HepG2 (cell line): ENCODE data around the gene MNX1. TPM values are rescaled to one million over a fixed set of nuclear protein-coding genes. Genes with fewer than 3 reads are reported as not detected.

ENCODE experiments used
- ATAC-seq: fragments of 200-7000 bp; cut with Tn5 transposase; 3 replicates; pipeline ENCODE4 v1.9.1; 2020; ENCODE audit warnings: mild to moderate bottlenecking, moderate library complexity
- BruUV-seq: library from RNA; stranded (reverse); fragments of 400-500 nt; replicated peaks from 2 replicates; lab custom pipeline; 2021; lab: Mats Ljungman, UMichigan
- CTCF ChIA-PET: fragments of 300-600 bp; formaldehyde crosslinking; extraction: SDS; loops from one replicate; lab custom pipeline; 2021; ENCODE audit warnings: low total read pairs, inconsistent platforms, low intra/inter-chr PET ratio; lab: Yijun Ruan, JAX
- POLR2A ChIA-PET: fragments of 350-600 bp; sonication (Branson Sonifier 250); formaldehyde crosslinking; loops from one replicate; lab custom pipeline; 2020; ENCODE audit warnings: antibody characterized with exemption, inconsistent platforms; lab: Yijun Ruan, JAX
- DNase-seq: peaks from one replicate; pipeline ENCODE4 v3.0.0-alpha.2; 2015; ENCODE audit warnings: low spot score
- FAIRE-seq: peaks from 3 replicates; lab custom pipeline; 2011; peaks lifted over from hg19 to GRCh38; lab: Jason Lieb, UNC
- H2AFZ ChIP-seq: one replicate; pipeline ENCODE4 v1.6.1; 2011; ENCODE audit warnings: low read length, inconsistent platforms
- H3K27ac ChIP-seq: fragments of 300-600 bp; 3 replicates; pipeline ENCODE4 v1.8.0; 2011; ENCODE audit warnings: mixed run types, mild to moderate bottlenecking, mixed read lengths, low read length, inconsistent platforms; ENCODE audit not compliant: insufficient read depth; ENCODE audit errors: extremely low read length
- H3K27me3 ChIP-seq, 2 experiments: fragments of 200-600 bp in 1 of 2; 2 replicates in 1 of 2; 3 replicates in 1 of 2; pipeline versions ENCODE4 v1.6.0 to v1.8.0; 2011; ENCODE audit warnings: low read length in 2 of 2, mild to moderate bottlenecking in 2 of 2, moderate library complexity in 2 of 2, inconsistent platforms in 1 of 2; ENCODE audit not compliant: insufficient read depth in 2 of 2, control insufficient read depth in 1 of 2
- H3K36me3 ChIP-seq, 2 experiments: fragments of 200-600 bp in 1 of 2; replicated peaks in 1 of 2; 2 replicates in 1 of 2; 3 replicates in 1 of 2; pipeline versions ENCODE4 v1.5.1 to v1.8.0; 2011; ENCODE audit warnings: low read length in 2 of 2, inconsistent platforms in 1 of 2; ENCODE audit not compliant: insufficient read depth in 2 of 2, control insufficient read depth in 1 of 2
- H3K4me1 ChIP-seq: 2 replicates; pipeline ENCODE4 v1.5.1; 2012; ENCODE audit warnings: low read length, inconsistent platforms; ENCODE audit not compliant: insufficient read depth
- H3K4me2 ChIP-seq: 2 replicates; pipeline ENCODE4 v1.6.0; 2011; ENCODE audit warnings: low read depth, low read length, inconsistent platforms
- H3K4me3 ChIP-seq, 3 experiments: fragments of 200-600 bp in 1 of 3; sonication (generic), shearing (Covaris generic) in 1 of 3; replicated peaks in 1 of 3; 2 replicates each; pipeline ENCODE4 v1.5.1; 2011 to 2016; ENCODE audit warnings: low read length in 3 of 3, inconsistent platforms in 2 of 3, low read depth in 2 of 3, mild to moderate bottlenecking in 2 of 3, control low read depth in 1 of 3, mixed read lengths in 1 of 3; ENCODE audit not compliant: insufficient read depth in 1 of 3
- H3K79me2 ChIP-seq: one replicate; pipeline ENCODE4 v1.6.1; 2011; ENCODE audit warnings: low read length, inconsistent platforms; ENCODE audit not compliant: insufficient read depth
- H3K9ac ChIP-seq: 2 replicates; pipeline ENCODE4 v1.6.0; 2011; ENCODE audit warnings: mild to moderate bottlenecking, low read depth, low read length, inconsistent platforms; ENCODE audit not compliant: insufficient read depth
- H3K9me3 ChIP-seq: 2 replicates; pipeline ENCODE4 v1.5.1; 2012; ENCODE audit warnings: mild to moderate bottlenecking, low read length
- H4K20me1 ChIP-seq: 2 replicates; pipeline ENCODE4 v1.6.0; 2011; ENCODE audit warnings: inconsistent platforms, mild to moderate bottlenecking, low read length, moderate library complexity; ENCODE audit not compliant: insufficient read depth
- DPF2 ChIP-seq: sonication (generic); formaldehyde crosslinking; IDR thresholded peaks from 2 replicates; pipeline ENCODE4 v1.4.0; 2020; ENCODE audit warnings: mild to moderate bottlenecking, low read depth, missing genetic modification reagents, borderline replicate concordance
- HMGA1 ChIP-seq: sonication (generic); formaldehyde crosslinking; conservative IDR thresholded peaks from 2 replicates; pipeline ENCODE4 v1.4.0; 2020; ENCODE audit warnings: missing genetic modification reagents
- JARID2 ChIP-seq: sonication (generic); formaldehyde crosslinking; IDR thresholded peaks from 2 replicates; pipeline ENCODE4 v1.8.1; 2023; ENCODE audit warnings: missing genetic modification reagents, inconsistent platforms; ENCODE audit not compliant: insufficient replicate concordance
- KDM6A ChIP-seq: IDR thresholded peaks from 2 replicates; pipeline ENCODE4 v1.6.1; 2016; ENCODE audit warnings: low read depth
- MIER2 ChIP-seq: IDR thresholded peaks from 2 replicates; pipeline ENCODE4 v1.6.1; 2016; ENCODE audit warnings: missing biosample characterization, missing genetic modification reagents
- NFE2L1 ChIP-seq: sonication (generic); formaldehyde crosslinking; IDR thresholded peaks from 2 replicates; pipeline ENCODE4 v1.4.0; 2020; ENCODE audit warnings: missing genetic modification reagents, mild to moderate bottlenecking, borderline replicate concordance
- SNAPC2 ChIP-seq: sonication (generic); formaldehyde crosslinking; IDR thresholded peaks from 2 replicates; pipeline ENCODE4 v1.8.1; 2022; ENCODE audit warnings: mild to moderate bottlenecking, missing genetic modification reagents
- SRF ChIP-seq: IDR thresholded peaks from 2 replicates; pipeline ENCODE4 v1.6.1; 2011; ENCODE audit warnings: mild to moderate bottlenecking, low read depth, low read length, moderate library complexity
- ZKSCAN8 ChIP-seq: IDR thresholded peaks from 2 replicates; pipeline ENCODE4 v1.6.1; 2016; ENCODE audit warnings: borderline replicate concordance, missing genetic modification reagents, missing compliant biosample characterization
- ZNF124 ChIP-seq: sonication (generic); formaldehyde crosslinking; IDR thresholded peaks from 2 replicates; pipeline ENCODE4 v1.4.0; 2020; ENCODE audit warnings: missing genetic modification reagents
- ZNF460 ChIP-seq: sonication (generic); formaldehyde crosslinking; IDR thresholded peaks from 2 replicates; pipeline ENCODE4 v1.5.1; 2020; ENCODE audit warnings: missing genetic modification reagents, mild to moderate bottlenecking, borderline replicate concordance
- ZNF674 ChIP-seq: sonication (generic); formaldehyde crosslinking; IDR thresholded peaks from 2 replicates; pipeline ENCODE4 v1.5.0; 2020; ENCODE audit warnings: low read depth, mild to moderate bottlenecking, missing genetic modification reagents
- ZNF747 ChIP-seq: sonication (generic); formaldehyde crosslinking; IDR thresholded peaks from 2 replicates; pipeline ENCODE4 v1.8.1; 2023; ENCODE audit warnings: missing genetic modification reagents, mild to moderate bottlenecking, borderline replicate concordance
- WGBS: methylation state at CpG from one replicate; pipeline ENCODE4 v1.1.6; 2017; ENCODE audit warnings: low lambda C conversion rate; 5-methylcytosine and 5-hydroxymethylcytosine counted together
- in situ Hi-C: cut with HindIII; loops from 2 replicates; pipeline ENCODE4 v1.10.0; 2017; ENCODE audit warnings: low pct_unique_long_range_greater_than_20kb; ENCODE audit not compliant: extremely low pct_ligation_motif_present
- intact Hi-C: fragments of 100-400 bp; cut with micrococcal nuclease; formaldehyde crosslinking; loops from one replicate; pipeline ENCODE4 v1.10.0; 2022; ENCODE audit not compliant: unreplicated experiment
- polyA plus RNA-seq, 8 experiments: library from polyadenylated mRNA; depleted of rRNA in 3 of 8; stranded (reverse) in 7 of 8; unstranded in 1 of 8; fragments of >200 nt; fragmentation: Illumina TruSeq in 4 of 8; extraction: Trizol in 4 of 8; gene quantifications; 2 replicates each; pipeline versions ENCODE4 v1.2.1 to v1.2.3, GENCODE V29; 2011 to 2016; ENCODE audit warnings: low read depth in 4 of 8, missing spikeins in 1 of 8, mixed read lengths in 1 of 8; ENCODE audit not compliant: insufficient read depth in 1 of 8
- total RNA-seq, 5 experiments: library from RNA; depleted of rRNA; stranded (reverse); fragments of >200 nt; fragmentation: Illumina TruSeq; extraction: Trizol; gene quantifications; 2 replicates each; pipeline ENCODE4 v1.2.3, GENCODE V29; 2016; ENCODE audit warnings: low read depth in 1 of 5
- TF ChIP-seq, protein P1 (sequence below): IDR thresholded peaks from 2 replicates; pipeline ENCODE4 v1.6.1; 2016; ENCODE audit warnings: low read depth
- TF ChIP-seq, protein P2 (sequence below): sonication (generic); formaldehyde crosslinking; IDR thresholded peaks from 2 replicates; pipeline ENCODE4 v1.4.0; 2020; ENCODE audit warnings: mild to moderate bottlenecking, missing genetic modification reagents
- TF ChIP-seq, protein P3 (sequence below): sonication (generic); formaldehyde crosslinking; IDR thresholded peaks from 2 replicates; pipeline ENCODE4 v1.4.0; 2020; ENCODE audit warnings: missing genetic modification reagents

The MNX1 gene
- total and polyA plus RNA-seq, 2 of the 13 experiments (the other 11 are each of a cell fraction or from before 2014, with no cell fraction given), result 0.94 to 6.1 TPM

DNA sequence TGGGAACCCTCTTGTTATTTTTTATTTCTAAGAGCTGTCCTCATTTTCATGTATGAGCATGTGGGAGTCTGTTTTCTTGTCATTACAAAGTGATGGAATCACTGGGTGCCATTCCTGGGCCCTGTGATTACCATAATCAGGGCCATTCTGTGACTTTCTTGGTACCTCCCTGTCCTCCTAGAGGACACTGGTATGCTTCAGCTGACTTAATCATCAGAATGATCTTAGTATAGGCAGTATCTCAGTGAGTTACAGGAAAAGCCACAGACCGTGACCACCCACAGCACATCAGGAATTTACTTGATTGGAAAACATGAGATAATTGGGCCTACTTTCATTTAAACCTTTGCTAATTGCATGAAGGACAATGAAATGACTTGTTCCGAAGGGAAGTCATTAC lies 53.7 kb downstream of the MNX1 start (continued):
- TF ChIP-seq, protein P1, sequence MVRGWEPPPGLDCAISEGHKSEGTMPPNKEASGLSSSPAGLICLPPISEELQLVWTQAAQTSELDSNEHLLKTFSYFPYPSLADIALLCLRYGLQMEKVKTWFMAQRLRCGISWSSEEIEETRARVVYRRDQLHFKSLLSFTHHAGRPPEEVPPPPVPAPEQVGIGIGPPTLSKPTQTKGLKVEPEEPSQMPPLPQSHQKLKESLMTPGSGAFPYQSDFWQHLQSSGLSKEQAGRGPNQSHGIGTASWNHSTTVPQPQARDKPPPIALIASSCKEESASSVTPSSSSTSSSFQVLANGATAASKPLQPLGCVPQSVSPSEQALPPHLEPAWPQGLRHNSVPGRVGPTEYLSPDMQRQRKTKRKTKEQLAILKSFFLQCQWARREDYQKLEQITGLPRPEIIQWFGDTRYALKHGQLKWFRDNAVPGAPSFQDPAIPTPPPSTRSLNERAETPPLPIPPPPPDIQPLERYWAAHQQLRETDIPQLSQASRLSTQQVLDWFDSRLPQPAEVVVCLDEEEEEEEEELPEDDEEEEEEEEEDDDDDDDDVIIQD, result no peak
- no peak for TF ChIP-seq MIER2 (CRISPR knock-in tag)
- TF ChIP-seq, all 625 proteins: peak for 0

DNA sequence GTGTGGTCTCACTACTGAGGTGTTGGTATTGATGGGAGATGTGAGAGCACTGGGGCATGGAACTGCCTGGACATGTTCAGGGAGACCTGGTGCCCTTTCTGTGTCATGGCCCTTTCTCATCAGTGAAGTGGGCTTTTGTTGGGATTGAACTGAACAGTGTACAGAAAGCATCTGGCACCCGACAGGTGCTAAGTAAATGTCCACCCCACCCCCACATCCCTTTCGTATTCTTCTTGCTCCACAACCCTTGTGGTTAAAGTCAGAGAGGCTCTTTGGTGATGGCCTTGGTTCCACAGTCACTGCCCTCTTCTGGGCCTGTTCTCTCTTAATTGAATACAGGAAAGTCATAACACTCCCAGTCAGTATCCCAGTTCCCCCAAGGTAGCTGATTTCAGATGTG lies 55.5 kb downstream of the MNX1 start:
- FAIRE-seq, result no peak
- POLR2A ChIA-PET, result no interaction called here
- intact Hi-C loops, result loop anchor here (5.0 kb wide), 1 partner anchor 52 kb away; no protein-coding TSS in a partner anchor

More for the DNA sequence above, 55.5 kb downstream of the MNX1 start:
- Histone ChIP-seq H3K27me3 (no peaks in the 10 kb centered on the region), H2AFZ (no peak overlapping the region), H3K9ac (no peak overlapping the region), H3K4me3 (no peak overlapping the region), H3K79me2 (peaks cover 39% of the 10 kb centered on the region), H3K36me3 (peaks cover 32 to 68% of the 10 kb centered on the region in 2 experiments), H3K4me1 (peaks cover 20% of the 10 kb centered on the region), H3K4me2 (no peak overlapping the region), H3K9me3 (no peaks in the 10 kb centered on the region), H4K20me1 (peaks cover 6% of the 10 kb centered on the region), H3K27ac (no peak overlapping the region)
- no peak for TF ChIP-seq ZKSCAN8 (CRISPR knock-in tag)
- no peak for TF ChIP-seq JARID2 (CRISPR knock-in tag)
- TF ChIP-seq SNAPC2 (CRISPR knock-in tag), result no peak
- no peak for TF ChIP-seq KDM6A (CRISPR knock-in tag)
- TF ChIP-seq NFE2L1 (CRISPR knock-in tag), result no peak
- TF ChIP-seq ZNF674 (CRISPR knock-in tag), result no peak
- no peak for TF ChIP-seq DPF2 (CRISPR knock-in tag)
- no peak for TF ChIP-seq ZNF124 (CRISPR knock-in tag)
- TF ChIP-seq ZNF747 (CRISPR knock-in tag), result no peak
- no peak for TF ChIP-seq ZNF460 (CRISPR knock-in tag)
- TF ChIP-seq, protein P2, sequence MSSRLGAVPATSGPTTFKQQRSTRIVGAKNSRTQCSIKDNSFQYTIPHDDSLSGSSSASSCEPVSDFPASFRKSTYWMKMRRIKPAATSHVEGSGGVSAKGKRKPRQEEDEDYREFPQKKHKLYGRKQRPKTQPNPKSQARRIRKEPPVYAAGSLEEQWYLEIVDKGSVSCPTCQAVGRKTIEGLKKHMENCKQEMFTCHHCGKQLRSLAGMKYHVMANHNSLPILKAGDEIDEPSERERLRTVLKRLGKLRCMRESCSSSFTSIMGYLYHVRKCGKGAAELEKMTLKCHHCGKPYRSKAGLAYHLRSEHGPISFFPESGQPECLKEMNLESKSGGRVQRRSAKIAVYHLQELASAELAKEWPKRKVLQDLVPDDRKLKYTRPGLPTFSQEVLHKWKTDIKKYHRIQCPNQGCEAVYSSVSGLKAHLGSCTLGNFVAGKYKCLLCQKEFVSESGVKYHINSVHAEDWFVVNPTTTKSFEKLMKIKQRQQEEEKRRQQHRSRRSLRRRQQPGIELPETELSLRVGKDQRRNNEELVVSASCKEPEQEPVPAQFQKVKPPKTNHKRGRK (CRISPR knock-in tag), result no peak
- no peak for TF ChIP-seq HMGA1
- TF ChIP-seq, protein P3, sequence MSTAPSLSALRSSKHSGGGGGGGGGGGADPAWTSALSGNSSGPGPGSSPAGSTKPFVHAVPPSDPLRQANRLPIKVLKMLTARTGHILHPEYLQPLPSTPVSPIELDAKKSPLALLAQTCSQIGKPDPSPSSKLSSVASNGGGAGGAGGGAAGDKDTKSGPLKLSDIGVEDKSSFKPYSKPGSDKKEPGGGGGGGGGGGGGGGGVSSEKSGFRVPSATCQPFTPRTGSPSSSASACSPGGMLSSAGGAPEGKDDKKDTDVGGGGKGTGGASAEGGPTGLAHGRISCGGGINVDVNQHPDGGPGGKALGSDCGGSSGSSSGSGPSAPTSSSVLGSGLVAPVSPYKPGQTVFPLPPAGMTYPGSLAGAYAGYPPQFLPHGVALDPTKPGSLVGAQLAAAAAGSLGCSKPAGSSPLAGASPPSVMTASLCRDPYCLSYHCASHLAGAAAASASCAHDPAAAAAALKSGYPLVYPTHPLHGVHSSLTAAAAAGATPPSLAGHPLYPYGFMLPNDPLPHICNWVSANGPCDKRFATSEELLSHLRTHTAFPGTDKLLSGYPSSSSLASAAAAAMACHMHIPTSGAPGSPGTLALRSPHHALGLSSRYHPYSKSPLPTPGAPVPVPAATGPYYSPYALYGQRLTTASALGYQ (CRISPR knock-in tag), result no peak
- no peak for TF ChIP-seq SRF
- DNase-seq, result no peak
- ATAC-seq, result no peak
- in situ Hi-C loops, result loop anchor here (5.0 to 25.0 kb wide), 2 partner anchors 182 to 307 kb away; partner anchors contain the start of gene UBE3C
- 94% methylated on average over 2 of the region's 2 CpGs for WGBS
- CTCF ChIA-PET, result no interaction called here
- BruUV-seq, result no TSS peak
